G401 (cell line): Measurements from ENCODE around the gene UPK2. TPM values are rescaled to one million over a fixed set of nuclear protein-coding genes. Genes with fewer than 3 reads are reported as not detected.
A peak's percentile ranks its signal among the peaks of the same experiment; 100 is the strongest.
"Not testable (repeated sequence)": the region's sequence is repeated elsewhere in the genome, so short reads cannot be mapped to it uniquely, and the experiment has no call there.

Source experiments
- DNase-seq: peaks from one replicate; pipeline ENCODE4 v3.0.0-alpha.2; 2015; ENCODE audit warnings: low spot score
- in situ Hi-C: cut with HindIII; loops from 2 replicates; pipeline ENCODE4 v1.10.0; 2016; ENCODE audit warnings: low sequenced_read_pairs, mixed read lengths
- total RNA-seq: library from RNA; depleted of rRNA; stranded (reverse); fragments of >200 nt; shearing (Covaris generic); gene quantifications from 2 replicates; pipeline ENCODE4 v1.2.3, GENCODE V29; 2014

The UPK2 gene
- total RNA-seq, 1 experiment from 2014 or later = not detected

DNA sequence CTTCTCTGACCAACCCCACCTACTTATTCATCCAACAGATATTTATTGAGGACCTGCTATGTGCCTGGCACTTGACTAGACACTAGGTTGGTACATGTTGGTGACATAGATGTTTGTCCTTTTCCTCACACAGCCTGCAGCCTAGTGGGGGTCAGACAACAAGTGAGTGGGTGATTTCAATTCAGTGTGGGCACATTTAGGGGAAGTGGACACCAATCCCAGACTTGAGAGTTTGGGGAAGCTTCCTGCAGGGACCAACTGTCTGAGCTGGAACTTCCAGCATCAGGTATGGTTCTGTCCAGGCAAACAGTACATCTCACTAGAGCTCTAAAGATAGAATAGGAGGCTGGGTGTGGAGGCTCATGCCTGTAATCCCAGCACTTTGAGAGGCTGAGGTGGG lies 24.5 kb upstream of the UPK2 start:
- no peak for DNase-seq
- in situ Hi-C loops = no loop called here

DNA sequence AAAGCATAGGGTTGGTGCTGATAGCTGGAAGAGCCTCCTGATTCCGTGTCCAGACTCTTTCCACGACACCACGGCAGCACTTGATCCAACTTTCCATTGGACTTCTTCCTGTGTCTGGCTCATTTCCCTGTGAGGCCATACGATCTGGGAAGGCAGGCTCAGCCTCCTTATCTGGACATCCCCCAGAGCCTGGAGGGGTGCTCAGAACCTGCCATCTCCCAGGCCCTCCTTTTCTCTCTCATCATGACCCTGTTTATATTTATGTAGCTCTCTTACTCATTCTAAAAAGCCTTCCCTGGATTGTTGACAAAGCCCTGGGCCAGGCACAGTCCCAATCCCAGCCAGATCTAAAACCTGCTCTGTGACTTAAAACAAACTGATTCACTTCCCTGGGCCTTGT lies 22.6 kb upstream of the UPK2 start:
- peak; percentile 53 for DNase-seq
- in situ Hi-C loops = no loop called here

GRCh38 chr11:118935376-118935775 lies 20.7 kb upstream of the UPK2 start:
- DNase-seq = no peak
- in situ Hi-C loops = no loop called here

DNA sequence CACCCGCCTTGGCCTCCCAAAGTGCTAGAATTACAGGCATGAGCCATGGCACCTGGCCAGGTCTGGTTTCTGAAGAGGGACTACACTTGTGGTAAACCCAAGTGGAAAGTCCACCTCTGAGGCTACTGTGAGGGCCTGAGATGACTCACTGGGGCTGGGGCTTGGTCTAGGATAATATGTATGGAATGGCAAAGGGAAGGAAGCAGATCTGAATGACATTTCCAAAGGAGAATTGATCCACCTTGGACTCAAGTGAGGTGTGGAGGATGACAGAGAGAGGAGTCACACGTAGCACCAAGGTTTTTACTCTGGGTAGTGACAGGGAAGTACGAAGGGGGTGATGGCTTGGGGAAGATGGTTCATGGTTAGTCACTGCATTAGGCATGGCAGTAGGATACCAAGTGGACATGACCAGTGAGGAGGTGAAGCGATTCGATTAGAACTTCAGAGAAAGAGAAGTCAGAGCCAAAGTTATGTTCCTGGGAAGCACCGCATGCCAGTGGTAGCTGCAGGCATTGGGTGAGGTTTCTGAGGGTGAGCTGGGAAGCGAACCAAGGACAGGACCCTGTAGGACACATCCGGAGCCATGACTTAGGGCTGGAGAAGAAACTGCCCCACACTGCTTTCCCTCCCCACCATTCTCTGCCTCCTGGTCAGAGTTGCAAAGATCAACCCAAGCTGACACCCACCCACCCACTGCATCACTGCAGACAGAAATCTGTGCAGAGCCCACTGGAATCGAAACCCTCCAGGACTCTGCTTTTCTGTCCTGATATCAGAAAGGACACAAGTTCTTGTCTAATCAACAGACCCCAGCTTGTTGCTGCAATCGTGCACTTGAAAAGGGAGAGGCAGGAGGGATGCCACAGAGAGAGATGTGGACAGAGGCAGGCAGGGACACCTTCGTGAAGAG lies 17.4 kb upstream of the UPK2 start:
- in situ Hi-C loops = no loop called here
- DNase-seq = no peak

DNA sequence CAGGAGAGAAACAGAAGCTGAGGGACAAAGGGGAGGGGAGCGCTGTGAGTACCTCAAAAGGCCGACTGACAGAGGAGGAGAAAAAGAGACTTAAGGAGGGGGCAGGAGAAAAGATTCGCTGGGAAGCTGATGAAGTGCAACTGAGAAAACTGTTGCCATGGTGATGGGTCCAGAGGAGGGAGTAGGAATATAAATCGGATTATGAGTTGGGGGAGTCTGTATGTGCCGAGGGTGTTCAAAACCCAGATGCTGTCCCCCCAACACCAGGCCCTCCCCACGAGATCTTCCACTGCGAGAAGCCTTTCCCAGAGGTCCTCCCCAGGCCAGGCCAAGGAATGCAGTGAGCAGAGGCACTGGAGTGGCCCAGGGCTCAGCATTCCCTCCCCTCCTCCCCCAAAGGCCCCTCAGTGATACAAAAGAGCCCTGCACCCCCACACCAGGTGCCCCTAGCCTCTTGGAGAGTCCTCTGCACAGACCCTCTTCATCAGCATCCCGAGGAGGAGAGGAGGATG lies 16.6 kb upstream of the UPK2 start:
- DNase-seq = no peak
- in situ Hi-C loops = no loop called here

GRCh38 chr11:118939953-118940598 lies 16.0 kb upstream of the UPK2 start:
- DNase-seq = no peak
- in situ Hi-C loops = no loop called here

GRCh38 chr11:118947091-118947490 lies 9.0 kb upstream of the UPK2 start:
- DNase-seq = no peak
- in situ Hi-C loops = no loop called here

GRCh38 chr11:118948000-118948399 lies 8.1 kb upstream of the UPK2 start:
- in situ Hi-C loops = no loop called here
- DNase-seq = no peak

- in situ Hi-C loops = no loop called here
- peak; percentile 90 for DNase-seq
Measured at GRCh38 chr11:118953265-118953664, 2.8 kb upstream of the UPK2 start.

DNA sequence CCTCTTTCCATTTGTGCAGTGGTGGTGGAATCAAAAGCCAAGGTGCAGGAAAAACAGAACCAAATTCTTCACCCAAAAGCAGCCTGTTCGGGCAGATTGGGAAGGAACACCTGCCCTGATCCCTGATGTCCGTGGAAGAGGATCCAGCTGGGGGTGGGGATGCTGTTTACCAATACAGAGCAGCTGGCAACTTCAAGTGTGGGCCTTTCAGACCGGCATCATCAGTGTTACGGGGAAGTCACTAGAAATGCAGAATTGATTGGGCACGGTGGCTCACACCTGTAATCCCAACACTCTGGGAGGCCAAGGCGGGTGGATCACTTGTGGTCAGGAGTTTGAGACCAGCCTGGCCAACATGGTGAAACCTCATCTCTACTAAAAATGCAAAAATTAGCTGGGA lies 2.1 kb upstream of the UPK2 start:
- in situ Hi-C loops, DNase-seq: not testable (repeated sequence)

GRCh38 chr11:118956847-118957469 lies 860 bp downstream of the UPK2 start:
- in situ Hi-C loops = no loop called here
- DNase-seq = no peak

DNA sequence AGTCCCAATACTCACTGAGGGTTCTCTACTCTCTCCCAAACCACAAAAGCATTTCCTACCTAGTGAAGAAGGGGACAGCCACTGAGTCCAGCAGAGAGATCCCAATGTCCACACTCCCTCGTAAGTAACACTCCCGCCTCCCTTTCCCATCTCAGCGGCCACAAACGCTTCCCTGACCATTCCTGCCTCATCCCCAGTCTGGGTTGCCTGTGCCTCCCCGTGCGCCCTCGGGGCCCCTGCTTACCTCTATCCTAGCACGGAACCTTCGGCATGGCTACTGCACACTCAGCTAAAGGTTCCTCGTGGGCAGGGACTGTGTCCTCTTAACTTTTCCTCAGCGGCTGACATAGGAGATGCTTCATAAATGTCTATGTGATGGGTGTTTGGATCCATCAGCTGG lies 1.5 kb downstream of the UPK2 start:
- in situ Hi-C loops = no loop called here
- no peak for DNase-seq

- no peak for DNase-seq
- in situ Hi-C loops = no loop called here
Measured at GRCh38 chr11:118957968-118958367, 1.9 kb downstream of the UPK2 start.

GRCh38 chr11:118958577-118958976 lies 2.5 kb downstream of the UPK2 start:
- in situ Hi-C loops = no loop called here
- DNase-seq = no peak

GRCh38 chr11:118961189-118961588 lies 5.1 kb downstream of the UPK2 start:
- DNase-seq = no peak
- in situ Hi-C loops = no loop called here

GRCh38 chr11:118961591-118961990 lies 5.5 kb downstream of the UPK2 start:
- DNase-seq = no peak

DNA sequence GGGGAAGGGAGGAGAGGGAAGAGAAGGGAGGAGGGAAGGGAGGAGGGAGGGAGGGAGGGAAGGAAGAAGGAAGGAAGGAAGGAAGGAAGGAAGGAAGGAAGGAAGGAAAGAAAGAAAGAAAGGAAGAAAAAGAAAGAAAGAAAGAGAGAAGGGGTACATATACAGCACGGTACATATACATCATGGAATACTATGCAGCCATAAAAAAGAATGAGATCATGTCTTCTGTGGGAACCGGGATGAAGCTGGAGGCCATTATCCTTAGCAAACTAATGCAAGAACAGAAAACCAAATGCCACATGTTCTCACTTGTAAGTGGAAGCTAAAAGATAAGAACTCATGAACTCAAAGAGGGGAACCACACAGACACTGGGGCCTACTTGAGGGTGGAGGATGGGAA lies 13.4 kb downstream of the UPK2 start:
- in situ Hi-C loops, DNase-seq: not testable (repeated sequence)

More at GRCh38 chr11:118961591-118961990, 5.5 kb downstream of the UPK2 start:
- in situ Hi-C loops = no loop called here

DNA sequence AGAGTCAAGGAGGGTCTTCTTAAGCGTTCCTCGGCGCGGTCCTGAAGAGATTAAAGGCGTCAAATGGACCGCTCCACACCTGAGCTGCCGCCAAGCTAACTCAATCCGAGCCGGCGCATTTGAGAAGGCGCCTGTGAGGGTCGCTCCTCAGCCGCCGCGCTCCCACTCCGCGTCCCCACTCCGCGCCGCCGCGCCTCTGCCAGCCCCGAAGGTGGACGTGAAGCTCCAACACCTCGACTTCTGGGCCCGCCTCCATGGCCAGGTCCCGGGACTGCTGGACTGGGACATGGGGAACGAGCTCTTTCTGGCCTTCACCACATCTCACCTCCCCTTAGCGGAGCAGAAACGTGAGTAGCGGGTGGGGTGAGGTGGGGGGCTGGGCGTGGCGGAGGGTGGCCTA lies 15.5 kb downstream of the UPK2 start, which contains the start of gene FOXR1:
Gene FOXR1, plus strand, starts transcription at position 116 of the 400 bp plus-strand sequence. Its CDS starts 171 bp downstream, at position 287.
- no peak for DNase-seq
- in situ Hi-C loops = no loop called here

- no peak for DNase-seq
- in situ Hi-C loops = no loop called here
Measured at GRCh38 chr11:118973985-118974384, 17.9 kb downstream of the UPK2 start.
